Hepatocyte (in vitro differentiated cells): Measurements from ENCODE around the gene TRIM3. TPM values are rescaled to one million over a fixed set of nuclear protein-coding genes. Genes with fewer than 3 reads are reported as not detected.
A peak's percentile ranks its signal among the peaks of the same experiment; 100 is the strongest.

Experiments used
- DNase-seq: peaks from one replicate; pipeline ENCODE4 v3.0.0-alpha.2; 2016; ENCODE audit warnings: low spot score
- H2AFZ ChIP-seq: fragments of 200-600 bp; sonication (generic); 2 replicates; pipeline ENCODE4 v1.6.0; 2016; ENCODE audit warnings: antibody characterized with exemption, mild to moderate bottlenecking
- H3K27ac ChIP-seq: fragments of 200-600 bp; sonication (generic); 2 replicates; pipeline ENCODE4 v1.5.1; 2016; ENCODE audit warnings: mild to moderate bottlenecking
- H3K27me3 ChIP-seq: fragments of 200-600 bp; sonication (generic); 2 replicates; pipeline ENCODE4 v1.6.1; 2016
- H3K36me3 ChIP-seq: fragments of 200-600 bp; sonication (generic); replicated peaks from 2 replicates; pipeline ENCODE4 v1.5.1; 2016; ENCODE audit warnings: low read depth; ENCODE audit not compliant: insufficient read depth
- H3K4me1 ChIP-seq: fragments of 200-600 bp; sonication (generic); 2 replicates; pipeline ENCODE4 v1.5.1; 2016; ENCODE audit warnings: mild to moderate bottlenecking, moderate library complexity; ENCODE audit not compliant: insufficient read depth
- H3K4me2 ChIP-seq: fragments of 200-600 bp; sonication (generic); 2 replicates; pipeline ENCODE4 v1.6.0; 2016
- H3K4me3 ChIP-seq: fragments of 200-600 bp; sonication (generic); 2 replicates; pipeline ENCODE4 v1.5.1; 2016; ENCODE audit warnings: mild to moderate bottlenecking
- H3K79me2 ChIP-seq: fragments of 200-600 bp; sonication (generic); 2 replicates; pipeline ENCODE4 v1.6.0; 2017; ENCODE audit warnings: mild to moderate bottlenecking
- H3K9me2 ChIP-seq: fragments of 200-600 bp; sonication (generic); replicated peaks from 2 replicates; pipeline ENCODE4 v1.6.0; 2017; ENCODE audit warnings: mild to moderate bottlenecking; ENCODE audit not compliant: insufficient read depth
- H3K9me3 ChIP-seq: fragments of 200-600 bp; sonication (generic); 2 replicates; pipeline ENCODE4 v1.5.1; 2016; ENCODE audit warnings: low read depth, mild to moderate bottlenecking
- H4K20me1 ChIP-seq: fragments of 200-600 bp; sonication (generic); 2 replicates; pipeline ENCODE4 v1.6.0; 2016; ENCODE audit warnings: mild to moderate bottlenecking; ENCODE audit not compliant: insufficient read depth, poor library complexity, severe bottlenecking
- EZH2 ChIP-seq: fragments of 200-600 bp; sonication (generic); IDR thresholded peaks from 2 replicates; pipeline ENCODE4 v1.6.1; 2016; ENCODE audit warnings: antibody characterized with exemption, mild to moderate bottlenecking, borderline replicate concordance
- EZH2phosphoT487 ChIP-seq: fragments of 200-600 bp; sonication (generic); IDR thresholded peaks from one replicate; pipeline ENCODE4 v1.6.1; 2018; ENCODE audit warnings: antibody characterized with exemption, mild to moderate bottlenecking, low read depth, moderate library complexity; ENCODE audit not compliant: unreplicated experiment, severe bottlenecking
- whole genome bisulfite sequencing: methylation state at CpG from one replicate; pipeline ENCODE4 v1.1.6; 2016; ENCODE audit warnings: low lambda C conversion rate; ENCODE audit errors: missing lambda C conversion rate; 5-methylcytosine and 5-hydroxymethylcytosine counted together
- polyA plus RNA-seq: library from polyadenylated mRNA; unstranded; fragments of >200 nt; fragmentation: Nextera tagmentation; extraction: Ambion mirVana; gene quantifications from 2 replicates; pipeline ENCODE4 v1.2.1, GENCODE V29; 2016
- total RNA-seq: library from RNA; depleted of rRNA; stranded (reverse); fragments of >200 nt; gene quantifications from 2 replicates; pipeline ENCODE4 v1.2.3, GENCODE V29; 2014
- TF ChIP-seq, protein P1 (sequence below): fragments of 200-600 bp; sonication (generic); IDR thresholded peaks from 2 replicates; pipeline ENCODE4 v1.5.1; 2016; ENCODE audit warnings: antibody characterized with exemption, mild to moderate bottlenecking; ENCODE audit not compliant: poor library complexity

TRIM3 gene
- total and polyA plus RNA-seq, 2 experiments from 2014 or later = 26.2 to 35.5 TPM

DNA sequence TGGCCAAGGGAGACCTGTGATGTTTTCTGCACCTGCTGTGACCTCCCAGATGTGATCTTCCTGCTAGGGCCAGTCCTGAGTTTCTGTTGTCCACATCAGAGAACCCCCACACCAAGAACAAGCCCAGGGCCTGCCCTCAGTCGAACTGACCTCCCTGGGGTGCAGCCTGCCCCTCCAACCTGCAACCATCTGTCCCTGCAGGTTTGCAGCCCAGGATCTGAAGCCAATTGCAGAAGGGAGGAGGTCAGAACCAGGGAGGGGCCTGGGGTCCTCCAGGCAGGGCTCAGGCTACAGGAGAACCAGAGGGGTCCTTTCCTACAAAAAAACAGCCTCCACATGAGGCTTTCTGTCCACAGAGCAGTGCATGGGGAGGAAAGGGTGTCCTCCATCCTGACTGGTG, 807 bp downstream of the TRIM3 start:
- H3K36me3 ChIP-seq = no peaks in the 10 kb centered on the region
- H3K27me3 ChIP-seq = no peaks in the 10 kb centered on the region

GRCh38 chr11:6469599-6469998, 4.1 kb downstream of the TRIM3 start:
- Histone ChIP-seq H4K20me1 (no peaks in the 10 kb centered on the region), H3K27me3 (no peaks in the 10 kb centered on the region), H3K4me2 (peak overlapping the region; percentile 59), H3K9me2 (no peaks in the 10 kb centered on the region), H3K9me3 (no peaks in the 10 kb centered on the region), H3K36me3 (no peaks in the 10 kb centered on the region), H3K4me3 (no peak overlapping the region), H2AFZ (no peak overlapping the region), H3K27ac (peak overlapping the region; percentile 75), H3K79me2 (peaks cover 48% of the 10 kb centered on the region), H3K4me1 (peaks cover 26% of the 10 kb centered on the region)
- TF ChIP-seq EZH2phosphoT487 (no peak), EZH2 (no peak)
- TF ChIP-seq, protein P1, sequence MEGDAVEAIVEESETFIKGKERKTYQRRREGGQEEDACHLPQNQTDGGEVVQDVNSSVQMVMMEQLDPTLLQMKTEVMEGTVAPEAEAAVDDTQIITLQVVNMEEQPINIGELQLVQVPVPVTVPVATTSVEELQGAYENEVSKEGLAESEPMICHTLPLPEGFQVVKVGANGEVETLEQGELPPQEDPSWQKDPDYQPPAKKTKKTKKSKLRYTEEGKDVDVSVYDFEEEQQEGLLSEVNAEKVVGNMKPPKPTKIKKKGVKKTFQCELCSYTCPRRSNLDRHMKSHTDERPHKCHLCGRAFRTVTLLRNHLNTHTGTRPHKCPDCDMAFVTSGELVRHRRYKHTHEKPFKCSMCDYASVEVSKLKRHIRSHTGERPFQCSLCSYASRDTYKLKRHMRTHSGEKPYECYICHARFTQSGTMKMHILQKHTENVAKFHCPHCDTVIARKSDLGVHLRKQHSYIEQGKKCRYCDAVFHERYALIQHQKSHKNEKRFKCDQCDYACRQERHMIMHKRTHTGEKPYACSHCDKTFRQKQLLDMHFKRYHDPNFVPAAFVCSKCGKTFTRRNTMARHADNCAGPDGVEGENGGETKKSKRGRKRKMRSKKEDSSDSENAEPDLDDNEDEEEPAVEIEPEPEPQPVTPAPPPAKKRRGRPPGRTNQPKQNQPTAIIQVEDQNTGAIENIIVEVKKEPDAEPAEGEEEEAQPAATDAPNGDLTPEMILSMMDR = no peak
- no peak for DNase-seq
- 82% methylated on average over 1 of the region's 1 CpG for WGBS

More for the DNA sequence above, 807 bp downstream of the TRIM3 start:
- no peaks in the 10 kb centered on the region for H3K9me2 ChIP-seq
- no peak for DNase-seq
- no peak overlapping the region for H3K27ac ChIP-seq
- no peaks in the 10 kb centered on the region for H3K9me3 ChIP-seq
- H2AFZ ChIP-seq = no peak overlapping the region
- H3K4me1 ChIP-seq = peaks cover 39% of the 10 kb centered on the region
- peak overlapping the region; percentile 89 for H3K4me2 ChIP-seq
- TF ChIP-seq, protein P1 = no peak
- TF ChIP-seq EZH2 (no peak), EZH2phosphoT487 (no peak)
- peaks cover 42% of the 10 kb centered on the region for H3K79me2 ChIP-seq
- no peak overlapping the region for H3K4me3 ChIP-seq
- no peaks in the 10 kb centered on the region for H4K20me1 ChIP-seq
- 30% methylated on average over 1 of the region's 1 CpG for WGBS

DNA sequence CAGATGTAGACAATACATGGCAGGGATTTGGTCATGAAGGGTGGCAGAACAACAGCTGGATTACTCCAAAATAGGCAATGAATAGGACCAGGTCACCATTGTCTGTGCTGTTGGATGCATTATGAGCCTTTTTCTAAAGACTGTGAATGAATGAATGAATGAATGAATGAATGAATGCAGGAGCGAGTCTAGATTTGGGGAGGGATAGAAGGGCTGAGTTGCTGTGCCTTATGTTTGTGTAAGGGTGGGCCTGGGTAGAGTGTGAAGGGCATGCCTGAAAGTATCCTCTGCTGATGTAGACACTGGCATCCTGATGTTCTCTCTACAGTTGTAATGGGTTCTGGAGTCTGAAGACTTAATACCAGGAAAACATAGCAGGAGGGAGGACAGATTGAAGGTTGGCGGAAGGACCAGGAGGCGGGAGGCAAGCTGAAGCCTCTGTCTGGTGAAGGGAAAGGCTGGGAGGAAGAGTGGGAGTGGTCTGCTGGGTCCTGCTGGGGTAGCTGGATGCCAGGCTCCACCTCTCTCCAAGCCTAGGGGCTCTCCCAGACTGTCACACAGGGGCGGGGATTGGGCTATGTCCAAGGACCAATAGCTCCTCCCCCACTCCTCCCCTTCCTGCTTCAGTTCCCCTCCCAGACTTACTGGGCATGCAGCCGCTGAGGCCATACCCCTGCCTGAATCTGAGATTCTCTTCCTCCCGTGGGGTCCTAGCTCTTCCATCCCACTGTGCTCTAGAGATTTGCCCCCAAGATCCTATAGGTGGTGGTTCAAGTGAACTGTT, 4.8 kb downstream of the TRIM3 start:
- Histone ChIP-seq H2AFZ (no peak overlapping the region), H4K20me1 (no peaks in the 10 kb centered on the region), H3K27me3 (no peaks in the 10 kb centered on the region), H3K36me3 (no peaks in the 10 kb centered on the region), H3K9me3 (no peaks in the 10 kb centered on the region), H3K27ac (peak overlapping the region; percentile 75), H3K4me2 (peak overlapping the region; percentile 59), H3K4me3 (no peak overlapping the region), H3K9me2 (no peaks in the 10 kb centered on the region), H3K4me1 (peaks cover 22% of the 10 kb centered on the region), H3K79me2 (peaks cover 48% of the 10 kb centered on the region)
- TF ChIP-seq EZH2 = no peak
- peak; percentile 93 for DNase-seq
- WGBS = 38% methylated on average over 6 of the region's 6 CpGs

DNA sequence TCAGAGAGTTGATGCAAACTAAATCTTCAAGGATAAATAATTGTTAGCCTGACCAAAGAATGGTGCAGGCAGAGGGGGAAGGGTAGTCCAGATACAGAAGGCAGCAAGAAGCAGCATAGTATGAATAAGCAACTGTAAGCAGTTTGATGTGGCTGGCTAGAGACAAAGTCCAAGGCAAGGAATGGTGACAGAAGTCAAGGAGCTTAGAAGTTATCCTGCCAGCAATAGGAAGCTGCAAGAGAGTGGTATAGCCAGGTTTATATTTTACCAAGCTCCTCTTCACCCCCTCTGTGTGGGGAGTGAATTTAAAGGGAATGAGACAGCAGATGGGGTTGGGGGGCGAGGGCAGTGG, 14.7 kb downstream of the TRIM3 start:
- 63% methylated on average over 1 of the region's 1 CpG for WGBS
- H3K36me3 ChIP-seq = no peaks in the 10 kb centered on the region
- no peaks in the 10 kb centered on the region for H3K9me2 ChIP-seq
- no peak overlapping the region for H3K4me3 ChIP-seq
- H3K9me3 ChIP-seq = no peaks in the 10 kb centered on the region
- no peaks in the 10 kb centered on the region for H3K27me3 ChIP-seq
- H2AFZ ChIP-seq = no peak overlapping the region
- peak overlapping the region; percentile 79 for H3K27ac ChIP-seq
- TF ChIP-seq EZH2 (no peak), EZH2phosphoT487 (no peak)
- TF ChIP-seq, protein P1 = no peak
- no peaks in the 10 kb centered on the region for H4K20me1 ChIP-seq
- DNase-seq = peak; percentile 42
- peak overlapping the region; percentile 41 for H3K4me2 ChIP-seq
- H3K79me2 ChIP-seq = no peaks in the 10 kb centered on the region
- H3K4me1 ChIP-seq = peaks cover 15% of the 10 kb centered on the region
